ENCODE data around the gene AUTS2. TPM values are rescaled to one million over a fixed set of nuclear protein-coding genes. Genes with fewer than 3 reads are reported as not detected.
"Not testable (repeated sequence)": the region's sequence is repeated elsewhere in the genome, so short reads cannot be mapped to it uniquely, and the experiment has no call there.

Gene AUTS2
- polyA plus RNA-seq, 10 donors: 54.7 to 101 (median 77.6) TPM

GRCh38 chr7:70794962-70795361 lies 1196.7 kb downstream of the AUTS2 start:
- DNase-seq: no peak

DNA sequence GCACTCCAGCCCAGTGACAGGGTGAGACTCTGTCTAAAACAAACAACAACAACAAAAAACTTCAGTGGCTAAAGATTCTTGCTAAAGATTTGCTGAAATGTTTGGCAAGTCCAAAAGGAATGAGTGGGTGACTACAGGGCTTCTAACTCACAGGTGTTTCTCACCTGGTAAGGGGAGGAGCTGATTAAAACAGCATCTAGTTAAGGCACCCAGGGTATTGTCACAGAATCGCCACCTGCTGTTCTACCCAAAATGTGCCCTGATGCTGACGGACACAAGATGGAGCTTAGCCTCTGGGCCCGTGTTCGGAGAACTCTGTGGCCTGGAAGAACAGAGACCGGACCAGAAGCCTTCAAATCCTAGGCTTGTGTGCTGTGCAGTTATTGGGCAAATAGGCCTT lies 1197.7 kb downstream of the AUTS2 start:
- no peak for DNase-seq

DNA sequence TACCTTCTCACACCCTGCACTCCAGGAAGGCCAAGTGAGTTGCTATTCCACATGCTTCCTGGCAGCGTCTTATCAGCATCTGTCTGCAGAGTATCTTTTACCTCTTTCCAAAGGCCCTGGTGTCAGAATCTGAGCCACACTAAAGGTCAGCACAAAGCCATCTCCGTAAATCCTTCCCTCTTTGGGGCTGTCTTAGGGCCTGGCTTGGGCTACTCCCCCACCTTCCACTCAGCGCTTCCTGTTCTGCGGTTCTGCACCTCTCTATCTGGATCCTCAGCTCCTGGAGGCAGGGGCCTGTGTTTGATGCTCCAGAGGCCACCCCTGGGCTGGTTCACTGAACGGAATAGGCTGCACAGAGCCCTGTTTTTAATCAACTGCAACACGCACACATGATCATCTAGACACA lies 1198.8 kb downstream of the AUTS2 start:
- DNase-seq: no peak

DNA sequence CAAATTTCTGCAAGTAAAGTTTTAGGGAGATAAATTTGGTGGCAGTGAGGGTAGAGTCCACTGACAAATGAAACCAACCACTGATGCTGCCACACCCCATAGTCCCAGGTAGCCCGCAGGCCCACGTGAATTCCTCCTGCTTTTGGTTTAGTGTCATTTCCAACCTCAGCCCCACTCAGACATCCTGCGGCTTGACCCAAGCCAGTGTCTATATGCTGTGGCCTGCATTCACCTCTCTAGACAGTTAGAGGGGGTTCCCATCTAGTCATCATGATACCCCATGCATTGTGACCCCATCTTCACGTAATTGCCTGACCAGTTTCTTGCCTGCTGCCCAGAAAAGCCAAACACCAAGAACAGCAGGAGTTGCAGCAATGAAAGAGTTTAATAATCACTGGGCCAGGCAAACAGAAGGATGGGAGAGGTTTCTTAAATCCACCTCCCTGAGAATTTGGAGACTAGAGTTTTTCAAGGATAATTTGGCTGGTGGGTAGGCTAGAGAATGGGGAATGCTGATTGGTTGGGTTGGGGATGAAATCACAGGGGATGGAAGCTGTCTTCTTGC lies 1201.6 kb downstream of the AUTS2 start:
- DNase-seq: no peak

GRCh38 chr7:70805360-70805759 lies 1207.1 kb downstream of the AUTS2 start:
- no peak for DNase-seq

GRCh38 chr7:70807650-70808049 lies 1209.4 kb downstream of the AUTS2 start:
- DNase-seq: no peak

DNA sequence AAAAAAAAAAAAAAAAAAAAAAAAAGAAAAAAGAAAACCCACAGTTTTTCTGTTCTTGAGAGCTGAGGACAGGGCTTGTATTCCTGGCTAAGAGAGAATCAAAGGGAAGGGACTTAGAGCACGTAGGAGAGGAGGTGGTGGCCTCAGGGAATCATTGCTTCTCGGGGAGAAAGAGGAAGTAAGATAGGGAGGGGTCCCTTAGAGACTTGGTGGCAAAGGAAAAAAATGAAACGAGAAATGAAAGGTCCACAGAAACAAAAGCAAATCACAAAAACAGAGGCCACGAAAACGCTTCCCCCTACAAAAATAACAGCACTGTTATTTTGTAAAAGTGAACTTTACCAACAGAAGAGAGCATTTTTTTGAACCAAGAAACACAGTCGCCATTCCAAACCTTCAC lies 1210.6 kb downstream of the AUTS2 start:
- no peak for DNase-seq

- DNase-seq: no peak
These were observed 1212.4 kb downstream of the AUTS2 start for GRCh38 chr7:70810558-70811139.

GRCh38 chr7:70812511-70812910 lies 1214.2 kb downstream of the AUTS2 start:
- DNase-seq: no peak

DNA sequence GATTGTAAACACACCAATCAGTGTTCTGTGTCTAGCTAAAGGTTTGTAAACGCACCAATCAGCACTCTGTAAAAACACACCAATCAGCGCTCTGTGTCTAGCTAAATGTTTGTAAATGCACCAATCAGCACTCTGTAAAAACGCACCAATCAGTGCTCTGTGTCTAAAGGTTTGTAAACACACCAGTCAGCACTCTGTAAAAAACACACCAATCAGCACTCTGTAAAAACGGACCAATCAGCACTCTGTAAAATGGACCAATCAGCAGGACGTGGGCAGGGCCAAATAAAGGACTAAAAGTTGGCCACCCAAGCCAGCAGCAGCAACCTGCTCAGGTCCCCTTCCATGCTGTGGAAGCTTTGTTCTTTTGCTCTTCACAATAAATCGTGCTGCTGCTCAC lies 1224.2 kb downstream of the AUTS2 start:
- DNase-seq: not testable (repeated sequence)

- peak; percentile 54 to 87 (median 65) for DNase-seq
These were observed 1231.2 kb downstream of the AUTS2 start for GRCh38 chr7:70829221-70830059.

GRCh38 chr7:70830060-70830395 lies 1231.8 kb downstream of the AUTS2 start:
- no peak for DNase-seq

GRCh38 chr7:70830426-70830825 lies 1232.2 kb downstream of the AUTS2 start:
- DNase-seq: no peak

DNA sequence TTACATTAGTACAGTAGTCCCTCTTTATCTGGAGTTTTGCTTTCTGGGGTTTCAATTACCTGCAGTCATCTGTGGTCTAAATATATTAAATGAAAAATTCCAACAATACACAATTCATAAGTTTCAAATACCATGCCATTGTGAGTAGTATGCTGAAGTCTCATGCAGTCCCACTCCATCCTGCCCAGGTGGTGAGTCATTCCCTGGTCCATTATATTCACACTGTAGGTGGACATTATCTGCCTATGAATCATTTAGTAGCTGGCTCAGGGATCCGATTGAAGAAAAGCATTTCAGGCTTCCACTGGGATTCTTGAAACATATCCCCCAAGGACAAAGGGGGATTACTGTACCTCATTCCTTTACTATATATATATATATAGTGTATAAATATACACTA lies 1235.5 kb downstream of the AUTS2 start:
- DNase-seq: peak in 1 of 3 donors; percentile 74

DNA sequence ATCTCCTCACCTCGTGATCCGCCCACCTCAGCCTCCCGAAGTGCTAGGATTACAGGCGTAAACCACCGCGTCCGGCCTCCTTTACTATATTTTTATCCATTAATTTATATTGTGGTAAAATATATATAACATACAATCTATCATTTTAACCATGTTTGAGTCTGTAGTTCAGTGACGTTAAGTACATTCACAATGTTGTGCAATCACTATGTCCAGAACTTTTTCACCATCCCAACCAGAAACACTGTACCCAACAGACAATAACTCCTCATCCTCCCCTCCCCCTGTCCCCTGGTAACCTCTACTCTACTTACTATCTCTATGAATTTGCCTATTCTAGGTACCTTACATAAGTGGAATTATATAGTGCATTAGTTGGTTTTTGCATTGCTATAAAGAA lies 1236.1 kb downstream of the AUTS2 start:
- DNase-seq: no peak

GRCh38 chr7:70835658-70836057 lies 1237.4 kb downstream of the AUTS2 start:
- no peak for DNase-seq

DNA sequence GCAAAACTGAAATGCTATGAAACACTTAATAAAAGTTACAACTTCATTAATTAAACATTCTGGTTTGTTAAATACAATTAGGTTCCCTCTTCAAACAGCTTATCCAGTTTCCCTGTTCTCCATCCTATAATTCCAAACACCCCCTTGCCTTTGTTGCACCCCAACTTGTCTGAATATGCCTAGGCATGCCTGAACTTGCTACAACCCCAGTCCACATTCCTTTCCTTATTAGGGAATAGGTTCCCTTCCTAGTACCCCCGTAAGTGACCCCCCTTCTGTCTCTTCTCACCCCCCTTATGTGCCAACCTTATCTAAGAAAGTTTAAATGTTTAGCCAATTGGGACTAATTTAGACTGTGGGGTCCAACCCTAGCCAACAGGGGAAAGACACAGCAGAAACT lies 1238.0 kb downstream of the AUTS2 start:
- no peak for DNase-seq

GRCh38 chr7:70836946-70837345 lies 1238.7 kb downstream of the AUTS2 start:
- no peak for DNase-seq

GRCh38 chr7:70837589-70837988 lies 1239.3 kb downstream of the AUTS2 start:
- DNase-seq: no peak

- no peak for DNase-seq
These were observed 1240.1 kb downstream of the AUTS2 start for GRCh38 chr7:70838292-70838907.
